GM12878 (cell line): ENCODE results near the gene NCKAP5.

Experiments used
- BHLHE40 ChIP-seq, 2 experiments: fragments of 450-650 bp in 1 of 2; IDR thresholded peaks; 2 replicates each; pipeline ENCODE4 v1.6.1; 2011 to 2017; ENCODE audit warnings: low read depth in 2 of 2, borderline replicate concordance in 1 of 2, improper control_type of control experiment in 1 of 2, low read length in 1 of 2, mild to moderate bottlenecking in 1 of 2
- CTCF ChIP-seq, 3 experiments: IDR thresholded peaks in 2 of 3; conservative IDR thresholded peaks in 1 of 3; 2 replicates each; pipeline ENCODE4 v1.5.1; 2011; ENCODE audit warnings: low read depth in 3 of 3, low read length in 3 of 3, mild to moderate bottlenecking in 3 of 3, control low read depth in 2 of 3, moderate library complexity in 2 of 3, inconsistent platforms in 1 of 3, mixed read lengths in 1 of 3; ENCODE audit not compliant: control insufficient read depth in 2 of 3, insufficient read depth in 1 of 3; ENCODE audit errors: extremely low read depth in 1 of 3
- MEF2A ChIP-seq: IDR thresholded peaks from 2 replicates; pipeline ENCODE4 v1.6.1; 2011; ENCODE audit warnings: low read depth, mild to moderate bottlenecking, low read length, moderate library complexity; ENCODE audit not compliant: insufficient read depth
- MXI1 ChIP-seq: fragments of 150-350 bp; IDR thresholded peaks from 2 replicates; pipeline ENCODE4 v1.6.1; 2011; ENCODE audit warnings: low read depth, mild to moderate bottlenecking, inconsistent platforms, low read length, improper control_type of control experiment
- NFIC ChIP-seq: IDR thresholded peaks from 2 replicates; pipeline ENCODE4 v1.6.1; 2012; ENCODE audit warnings: low read depth, mild to moderate bottlenecking, inconsistent platforms, low read length, moderate library complexity
- YY1 ChIP-seq: IDR thresholded peaks from 2 replicates; pipeline ENCODE4 v1.6.1; 2011; ENCODE audit warnings: low read depth, mild to moderate bottlenecking, low read length

GRCh38 chr2:132668987-132669907 is 899.0 kb downstream of the NCKAP5 start:
- TF ChIP-seq YY1 (no peak), CTCF (IDR thresholded peaks at IDR 0.05 in 2 of 3, conservative IDR thresholded peaks at IDR 0.05 in 1 of 3; ENCODE audit: control insufficient read depth in 2 of 3, extremely low read depth in 1 of 3, insufficient read depth in 1 of 3, low read depth in 3 of 3, low read length in 3 of 3) (no peak), MEF2A (no peak), BHLHE40 (IDR thresholded peaks at IDR 0.05; ENCODE audit: borderline replicate concordance in 1 of 2, low read depth in 2 of 2, low read length in 1 of 2) (no peak), NFIC (no peak), MXI1 (no peak)
